Uterus (tissue), 4 donors: ENCODE results near the gene RRP1. TPM values are rescaled to one million over a fixed set of nuclear protein-coding genes. Genes with fewer than 3 reads are reported as not detected.

ENCODE experiments used
- DNase-seq, 2 donors: peaks; one replicate each; pipeline ENCODE4 v3.0.0-alpha.2; 2019 to 2020
- H3K27ac ChIP-seq, 2 donors: fragments of 200-600 bp; sonication (generic); 1 replicate in 1 of 2; 2 replicates in 1 of 2; pipeline ENCODE4 v1.5.1; 2016 to 2018
- H3K27me3 ChIP-seq, 2 donors: fragments of 200-600 bp; sonication (generic); one replicate each; pipeline ENCODE4 v1.5.1; 2018 to 2019; ENCODE audit warnings: control low read depth in 1 of 2
- H3K36me3 ChIP-seq, 2 donors: fragments of 200-600 bp; sonication (generic); one replicate each; pipeline ENCODE4 v1.5.1; 2019; ENCODE audit warnings: control low read depth in 1 of 2
- H3K4me1 ChIP-seq, 2 donors: fragments of 200-600 bp; sonication (generic); one replicate each; pipeline ENCODE4 v1.5.1; 2018 to 2019; ENCODE audit warnings: control low read depth in 1 of 2
- H3K4me3 ChIP-seq, 2 donors: fragments of 200-600 bp; sonication (generic); 1 replicate in 1 of 2; 2 replicates in 1 of 2; pipeline ENCODE4 v1.5.1; 2018 to 2019; ENCODE audit warnings: mild to moderate bottlenecking in 1 of 2
- H3K9me3 ChIP-seq, 2 donors: fragments of 200-600 bp; sonication (generic); one replicate each; pipeline ENCODE4 v1.5.1; 2019; ENCODE audit warnings: control low read depth in 1 of 2
- POLR2A ChIP-seq, 2 donors: fragments of 450-650 bp; IDR thresholded peaks; one replicate each; pipeline ENCODE4 v1.6.1; 2016; ENCODE audit warnings: antibody characterized with exemption in 2 of 2, mild to moderate bottlenecking in 1 of 2, moderate library complexity in 1 of 2
- intact Hi-C: fragments of 100-400 bp; cut with DNase I; formaldehyde crosslinking; loops from one replicate; pipeline ENCODE4 v1.15.1; 2023; ENCODE audit warnings: low total_unique reads
- total RNA-seq, 4 donors: library from RNA; depleted of rRNA in 3 of 4; stranded (reverse); fragments of >200 nt in 3 of 4; gene quantifications; one replicate each; pipeline versions ENCODE4 v1.1.0 to v1.2.4, GENCODE V29; 2014 to 2023
- TF ChIP-seq, protein P1 (sequence below), 4 experiments: fragments of 200-600 bp in 2 of 4; fragments of 450-650 bp in 2 of 4; sonication (generic) in 2 of 4; IDR thresholded peaks; one replicate each; pipeline ENCODE4 v1.5.1; 2016 to 2019; ENCODE audit warnings: antibody characterized with exemption in 4 of 4, mild to moderate bottlenecking in 2 of 4, moderate library complexity in 1 of 4
- donor health status: DM: yes; HTN: yes; CAD: no.

RRP1 gene
- total RNA-seq, 4 donors from 2014 or later: 11.0 to 31.5 (median 19.5) TPM

DNA sequence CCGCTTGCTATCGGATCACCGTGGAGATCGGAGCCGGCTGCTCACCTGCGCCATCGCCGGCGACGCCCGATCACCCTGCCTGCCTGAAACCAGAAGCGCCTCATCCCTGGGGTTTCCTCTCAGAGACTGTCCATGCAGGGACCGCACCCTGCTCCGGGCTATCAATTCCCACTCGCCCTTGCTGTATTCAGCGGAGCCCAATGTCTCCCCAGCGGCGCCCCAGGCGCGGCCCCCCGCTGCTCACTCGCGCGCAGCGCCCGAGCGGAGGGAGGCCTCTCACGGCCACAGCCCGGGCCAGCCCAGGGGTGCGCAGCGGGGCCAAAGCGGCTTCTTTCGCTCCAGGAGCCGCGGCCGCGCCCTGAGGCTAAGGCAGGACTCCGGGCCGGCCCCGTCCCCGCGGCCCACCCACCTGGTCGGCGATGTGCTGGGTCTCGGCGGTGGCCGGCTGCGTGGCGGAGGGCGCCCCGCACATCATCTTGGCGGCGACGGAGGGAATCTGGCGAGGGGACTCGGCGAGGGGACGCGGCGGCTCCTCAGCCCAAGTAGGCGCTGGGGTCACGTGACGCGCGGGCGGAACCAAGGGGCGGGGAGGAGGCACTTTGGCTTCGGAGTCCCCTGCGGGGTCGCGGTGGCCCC lies 13.5 kb upstream of the RRP1 start, which contains the start of gene CSTB:
TSS of gene CSTB (minus strand) at position 514 of the 636 bp plus-strand sequence. CDS start at position 475, 39 bp downstream.
- no peaks in the 10 kb centered on the region for H3K9me3 ChIP-seq
- H3K36me3 ChIP-seq: no peaks in the 10 kb centered on the region
- TF ChIP-seq POLR2A (IDR thresholded peaks at IDR 0.05): peak; percentile 58 to 65
- TF ChIP-seq, protein P1, sequence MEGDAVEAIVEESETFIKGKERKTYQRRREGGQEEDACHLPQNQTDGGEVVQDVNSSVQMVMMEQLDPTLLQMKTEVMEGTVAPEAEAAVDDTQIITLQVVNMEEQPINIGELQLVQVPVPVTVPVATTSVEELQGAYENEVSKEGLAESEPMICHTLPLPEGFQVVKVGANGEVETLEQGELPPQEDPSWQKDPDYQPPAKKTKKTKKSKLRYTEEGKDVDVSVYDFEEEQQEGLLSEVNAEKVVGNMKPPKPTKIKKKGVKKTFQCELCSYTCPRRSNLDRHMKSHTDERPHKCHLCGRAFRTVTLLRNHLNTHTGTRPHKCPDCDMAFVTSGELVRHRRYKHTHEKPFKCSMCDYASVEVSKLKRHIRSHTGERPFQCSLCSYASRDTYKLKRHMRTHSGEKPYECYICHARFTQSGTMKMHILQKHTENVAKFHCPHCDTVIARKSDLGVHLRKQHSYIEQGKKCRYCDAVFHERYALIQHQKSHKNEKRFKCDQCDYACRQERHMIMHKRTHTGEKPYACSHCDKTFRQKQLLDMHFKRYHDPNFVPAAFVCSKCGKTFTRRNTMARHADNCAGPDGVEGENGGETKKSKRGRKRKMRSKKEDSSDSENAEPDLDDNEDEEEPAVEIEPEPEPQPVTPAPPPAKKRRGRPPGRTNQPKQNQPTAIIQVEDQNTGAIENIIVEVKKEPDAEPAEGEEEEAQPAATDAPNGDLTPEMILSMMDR (IDR thresholded peaks at IDR 0.05): peak in 1 of 4 experiments; percentile 5
- no peaks in the 10 kb centered on the region for H3K4me1 ChIP-seq
- peak within 1 kb of the TSS; percentile 50 to 93 for H3K4me3 ChIP-seq
- H3K27me3 ChIP-seq: no peaks in the 10 kb centered on the region
- peak within 1 kb of the TSS; percentile 80 to 84 for H3K27ac ChIP-seq
- intact Hi-C loops: loop anchor here (10.0 kb wide), 1 partner anchor 61 kb away; the partner anchor contains the start of gene PDXK
- DNase-seq: peak; percentile 68 to 78

DNA sequence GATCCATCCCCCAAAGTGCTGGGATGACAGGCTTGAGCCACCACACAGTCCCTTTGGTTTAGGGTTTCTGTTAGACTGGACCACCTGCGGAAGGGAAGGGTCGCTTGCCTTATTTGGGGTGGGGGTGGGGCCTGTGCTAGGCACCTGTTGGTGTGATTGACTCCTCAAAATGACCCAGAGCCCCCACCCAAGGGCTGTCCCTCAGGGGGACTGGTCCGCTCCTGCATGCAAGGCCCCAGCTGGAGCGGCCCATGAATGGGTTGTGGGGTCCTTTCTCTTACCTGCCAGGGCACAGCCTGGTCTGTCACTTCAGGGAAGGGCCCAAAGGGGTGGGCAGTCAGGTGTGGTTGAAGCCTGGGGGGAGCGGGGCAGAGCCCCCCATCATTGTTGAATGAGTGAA lies 11.4 kb upstream of the RRP1 start:
- no peaks in the 10 kb centered on the region for H3K36me3 ChIP-seq
- no peaks in the 10 kb centered on the region for H3K27me3 ChIP-seq
- no peak overlapping the region for H3K4me3 ChIP-seq
- H3K27ac ChIP-seq: no peak overlapping the region
- intact Hi-C loops: loop anchor here (10.0 kb wide), 1 partner anchor 63 kb away; the partner anchor contains the start of gene PDXK
- H3K9me3 ChIP-seq: no peaks in the 10 kb centered on the region
- DNase-seq: no peak
- H3K4me1 ChIP-seq: no peaks in the 10 kb centered on the region
- TF ChIP-seq, protein P1 (IDR thresholded peaks at IDR 0.05): no peak
- no peak for TF ChIP-seq POLR2A (IDR thresholded peaks at IDR 0.05)

DNA sequence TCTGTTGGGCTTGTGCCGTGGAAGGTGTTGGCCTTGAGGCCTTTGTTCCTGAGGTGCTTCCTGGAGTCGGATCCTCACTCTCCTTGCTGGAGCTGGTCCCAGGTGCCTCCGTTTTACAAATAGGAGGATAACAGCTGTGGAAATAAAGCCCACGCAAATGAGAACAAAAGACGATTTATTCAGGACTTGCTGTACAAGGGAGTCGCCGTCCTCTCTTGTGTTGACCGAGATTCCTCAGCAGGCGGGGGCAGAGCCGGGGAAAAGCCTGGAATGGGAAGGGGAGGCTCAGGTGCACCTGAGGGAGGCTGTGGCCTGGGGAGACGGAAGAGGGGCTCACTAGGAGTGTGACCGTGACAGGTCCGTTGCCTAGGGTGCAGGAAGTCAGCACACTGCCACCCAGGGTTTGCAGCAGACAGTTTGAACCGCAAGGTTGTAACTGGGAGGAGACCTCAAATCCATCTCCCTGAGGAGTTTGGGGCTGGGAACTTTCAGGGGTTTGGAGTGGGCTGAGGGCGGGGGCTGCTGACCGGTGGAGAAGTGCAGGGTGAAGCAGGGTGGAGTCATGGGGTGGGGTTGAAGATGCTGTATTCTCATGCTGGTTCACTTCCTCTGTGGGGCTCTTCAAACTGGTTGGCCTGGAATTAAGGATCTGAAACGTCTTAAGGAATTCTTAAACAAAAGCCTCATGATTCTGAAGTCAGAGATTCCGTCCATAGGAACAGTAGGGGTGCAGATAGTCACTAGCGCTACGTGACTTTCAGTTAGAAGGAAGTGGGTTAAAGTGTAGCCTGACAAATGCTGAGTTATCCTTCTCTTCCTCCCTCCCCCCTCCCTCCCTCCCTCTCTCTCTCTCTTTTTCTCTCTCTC lies 10.7 kb upstream of the RRP1 start:
- H3K4me3 ChIP-seq: no peak overlapping the region
- intact Hi-C loops: loop anchor here (10.0 kb wide), 1 partner anchor 64 kb away; the partner anchor contains the start of gene PDXK
- TF ChIP-seq, protein P1 (IDR thresholded peaks at IDR 0.05): no peak
- TF ChIP-seq POLR2A (IDR thresholded peaks at IDR 0.05): no peak

DNA sequence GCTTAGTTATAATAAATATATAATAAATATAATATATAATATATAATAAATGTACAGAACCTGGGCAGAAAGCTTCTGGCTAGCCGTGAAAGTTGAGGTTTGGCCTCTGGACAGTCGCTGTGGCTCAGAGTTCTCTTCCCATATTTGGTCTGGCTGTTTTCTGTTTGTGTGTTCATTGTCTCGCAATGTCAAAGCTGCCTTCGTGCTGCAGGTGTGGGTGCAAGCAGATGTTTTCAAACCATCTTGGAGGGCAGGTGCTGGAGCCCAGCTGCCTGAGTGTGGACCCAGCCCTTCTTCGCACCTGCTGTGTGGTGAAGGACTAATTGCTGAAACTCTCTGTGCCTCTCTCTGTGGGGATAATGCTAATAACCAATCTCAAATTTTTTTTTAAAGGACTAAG lies 9.7 kb upstream of the RRP1 start:
- H3K4me1 ChIP-seq: no peaks in the 10 kb centered on the region
- TF ChIP-seq, protein P1 (IDR thresholded peaks at IDR 0.05): no peak
- H3K36me3 ChIP-seq: no peaks in the 10 kb centered on the region
- H3K4me3 ChIP-seq: no peak overlapping the region
- no peak overlapping the region for H3K27ac ChIP-seq
- H3K9me3 ChIP-seq: no peaks in the 10 kb centered on the region
- no peak for DNase-seq
- no peaks in the 10 kb centered on the region for H3K27me3 ChIP-seq
- intact Hi-C loops: loop anchor here (10.0 kb wide), 1 partner anchor 65 kb away; the partner anchor contains the start of gene PDXK

More for the DNA sequence above, 10.7 kb upstream of the RRP1 start:
- no peaks in the 10 kb centered on the region for H3K9me3 ChIP-seq
- no peaks in the 10 kb centered on the region for H3K27me3 ChIP-seq
- no peaks in the 10 kb centered on the region for H3K36me3 ChIP-seq
- H3K27ac ChIP-seq: no peak overlapping the region
- no peaks in the 10 kb centered on the region for H3K4me1 ChIP-seq
- DNase-seq: no peak

DNA sequence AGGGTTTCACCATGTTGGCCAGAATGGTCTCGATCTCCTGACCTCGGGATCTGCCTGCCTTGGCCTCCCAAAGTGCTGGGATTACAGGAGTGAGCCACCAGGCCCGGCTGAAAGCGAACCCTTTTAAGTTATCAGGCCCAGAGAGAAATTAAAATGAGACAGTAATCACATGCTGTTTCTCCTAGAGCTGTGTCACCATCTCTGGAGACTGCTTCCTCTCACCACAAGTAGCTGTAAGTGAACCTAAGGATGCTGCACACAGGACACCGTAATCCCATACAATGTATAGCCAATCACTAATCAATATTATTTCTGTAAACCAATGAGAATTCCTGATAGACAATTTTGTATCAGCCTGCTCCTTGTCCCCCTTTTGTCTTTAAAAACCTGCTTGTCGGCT lies 7.5 kb upstream of the RRP1 start:
- Histone ChIP-seq H3K4me1 (no peaks in the 10 kb centered on the region), H3K9me3 (no peaks in the 10 kb centered on the region), H3K27me3 (no peaks in the 10 kb centered on the region), H3K27ac (no peak overlapping the region), H3K36me3 (no peaks in the 10 kb centered on the region), H3K4me3 (no peak overlapping the region)
- no peak for DNase-seq
- intact Hi-C loops: no loop called here
- TF ChIP-seq, protein P1 (IDR thresholded peaks at IDR 0.05): no peak
- TF ChIP-seq POLR2A (IDR thresholded peaks at IDR 0.05): no peak
